Common myeloid progenitor, CD34-positive (primary cell): ENCODE results near the gene DNAH8.

Experiments
- CTCF ChIA-PET: fragments of 350-600 bp; sonication (Branson Sonifier 250); formaldehyde crosslinking; loops from one replicate; lab custom pipeline; 2021; ENCODE audit warnings: antibody characterized with exemption; lab: Charles Lee
- POLR2A ChIA-PET: fragments of 350-600 bp; sonication (Branson Sonifier 250); formaldehyde crosslinking; loops from one replicate; lab custom pipeline; 2021; ENCODE audit warnings: antibody characterized with exemption; lab: Charles Lee
- DNase-seq, 3 donors: peaks; one replicate each; pipeline versions ENCODE4 v3.0.0 to v3.0.0-alpha.2; 2013
- H3K27ac ChIP-seq, 2 experiments: 1 replicate in 1 of 2; 2 replicates in 1 of 2; pipeline ENCODE4 v1.7.0; 2013; ENCODE audit warnings: inconsistent platforms in 2 of 2, low read length in 2 of 2, mild to moderate bottlenecking in 2 of 2, low read depth in 1 of 2, moderate library complexity in 1 of 2; ENCODE audit not compliant: severe bottlenecking in 2 of 2, insufficient read depth in 1 of 2, poor library complexity in 1 of 2
- H3K27me3 ChIP-seq, 5 experiments: replicated peaks in 2 of 5; 1 replicate in 3 of 5; 2 replicates in 2 of 5; pipeline versions ENCODE4 v1.6.1 to v1.7.0; 2013; ENCODE audit warnings: low read length in 4 of 5, mild to moderate bottlenecking in 2 of 5, moderate library complexity in 2 of 5, inconsistent platforms in 1 of 5; ENCODE audit not compliant: insufficient read depth in 5 of 5, control insufficient read depth in 4 of 5
- H3K36me3 ChIP-seq, 4 experiments: 1 replicate in 2 of 4; 2 replicates in 2 of 4; pipeline versions ENCODE4 v1.6.1 to v1.7.0; 2013; ENCODE audit warnings: low read length in 3 of 4, control low read depth in 1 of 4, mild to moderate bottlenecking in 1 of 4; ENCODE audit not compliant: control insufficient read depth in 4 of 4, insufficient read depth in 4 of 4
- H3K4me1 ChIP-seq, 4 experiments: 1 replicate in 3 of 4; 2 replicates in 1 of 4; pipeline versions ENCODE4 v1.6.1 to v1.7.1; 2013; ENCODE audit warnings: low read length in 3 of 4, mild to moderate bottlenecking in 3 of 4, control low read depth in 1 of 4, inconsistent platforms in 1 of 4, moderate library complexity in 1 of 4; ENCODE audit not compliant: control insufficient read depth in 4 of 4, insufficient read depth in 4 of 4; ENCODE audit errors: control extremely low read depth in 1 of 4
- H3K4me3 ChIP-seq, 7 experiments: 1 replicate in 4 of 7; 2 replicates in 3 of 7; pipeline versions ENCODE4 v1.5.1 to v1.7.0; 2013; ENCODE audit warnings: mild to moderate bottlenecking in 7 of 7, low read length in 6 of 7, moderate library complexity in 6 of 7, inconsistent platforms in 2 of 7, low read depth in 2 of 7, control low read depth in 1 of 7; ENCODE audit not compliant: insufficient read depth in 4 of 7, control insufficient read depth in 1 of 7; ENCODE audit errors: extremely low read depth in 1 of 7
- H3K9me3 ChIP-seq, 5 experiments: 1 replicate in 4 of 5; 2 replicates in 1 of 5; pipeline versions ENCODE4 v1.6.1 to v1.7.1; 2013; ENCODE audit warnings: low read length in 4 of 5, mild to moderate bottlenecking in 2 of 5, inconsistent platforms in 1 of 5, low read depth in 1 of 5, moderate library complexity in 1 of 5; ENCODE audit not compliant: control insufficient read depth in 4 of 5, insufficient read depth in 2 of 5; ENCODE audit errors: control extremely low read depth in 1 of 5
- whole genome bisulfite sequencing: methylation state at CpG from one replicate; pipeline ENCODE4 v1.1.5; 2013; ENCODE audit not compliant: insufficient coverage; 5-methylcytosine and 5-hydroxymethylcytosine counted together

DNAH8 gene

GRCh38 chr6:39009476-39009875 lies 294.4 kb downstream of the DNAH8 start:
- Histone ChIP-seq H3K4me3 (no peak overlapping the region), H3K4me1 (no peaks in the 10 kb centered on the region), H3K27ac (no peak overlapping the region), H3K36me3 (no peaks in the 10 kb centered on the region), H3K27me3 (peaks cover 7 to 65% (median 20%) of the 10 kb centered on the region in 5 experiments), H3K9me3 (peaks cover 0 to 10% (median 0%) of the 10 kb centered on the region in 5 experiments)
- ChIA-PET POLR2A (no interaction called here), CTCF (interaction anchor here (0.7 to 1.3 kb wide), 5 partner anchors 13 to 82 kb away, joined by 3 to 5 read pairs (median 3); no protein-coding TSS in a partner anchor)
- WGBS: 67% methylated on average over 1 of the region's 1 CpG
- no peak for DNase-seq

GRCh38 chr6:39016839-39017546 lies 301.9 kb downstream of the DNAH8 start:
- H3K27me3 ChIP-seq: peaks cover 0 to 43% (median 5%) of the 10 kb centered on the region in 5 experiments
- H3K4me1 ChIP-seq: no peaks in the 10 kb centered on the region
- H3K9me3 ChIP-seq: peaks cover 0 to 9% (median 0%) of the 10 kb centered on the region in 5 experiments
- ChIA-PET CTCF (interaction anchor here (1.1 to 1.4 kb wide), 2 partner anchors 13 to 18 kb away, joined by 3 read pairs; no protein-coding TSS in a partner anchor), POLR2A (no interaction called here)
- WGBS: 98% methylated on average over 6 of the region's 7 CpGs
- H3K36me3 ChIP-seq: no peaks in the 10 kb centered on the region
- H3K4me3 ChIP-seq: no peak overlapping the region
- DNase-seq: no peak
- no peak overlapping the region for H3K27ac ChIP-seq

DNA sequence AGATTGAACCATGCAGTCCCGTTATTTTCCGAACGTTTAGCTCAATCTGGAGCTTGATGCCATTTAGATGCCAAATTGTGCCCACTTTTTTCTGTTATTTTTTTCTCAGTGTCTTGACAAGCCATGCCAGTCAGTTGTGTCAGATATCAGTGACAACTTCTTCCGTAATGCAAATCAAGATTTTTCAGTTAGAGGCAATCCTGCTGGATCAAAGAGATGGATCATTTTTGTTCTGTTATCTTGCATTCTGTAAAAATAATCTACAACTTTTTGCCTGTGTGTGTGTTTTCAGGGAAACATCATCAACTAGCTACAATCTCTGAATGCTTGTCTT lies 302.4 kb downstream of the DNAH8 start:
- CTCF ChIA-PET: interaction anchor here (1.1 to 1.4 kb wide), 2 partner anchors 12 to 18 kb away, joined by 3 read pairs; no protein-coding TSS in a partner anchor
- Histone ChIP-seq H3K36me3 (no peaks in the 10 kb centered on the region), H3K9me3 (peaks cover 0 to 9% (median 0%) of the 10 kb centered on the region in 5 experiments), H3K4me3 (no peak overlapping the region), H3K27ac (no peak overlapping the region), H3K4me1 (no peaks in the 10 kb centered on the region), H3K27me3 (peaks cover 0 to 37% (median 5%) of the 10 kb centered on the region in 5 experiments)
- WGBS: 83% methylated on average over 4 of the region's 4 CpGs
- POLR2A ChIA-PET: no interaction called here
- DNase-seq: no peak

DNA sequence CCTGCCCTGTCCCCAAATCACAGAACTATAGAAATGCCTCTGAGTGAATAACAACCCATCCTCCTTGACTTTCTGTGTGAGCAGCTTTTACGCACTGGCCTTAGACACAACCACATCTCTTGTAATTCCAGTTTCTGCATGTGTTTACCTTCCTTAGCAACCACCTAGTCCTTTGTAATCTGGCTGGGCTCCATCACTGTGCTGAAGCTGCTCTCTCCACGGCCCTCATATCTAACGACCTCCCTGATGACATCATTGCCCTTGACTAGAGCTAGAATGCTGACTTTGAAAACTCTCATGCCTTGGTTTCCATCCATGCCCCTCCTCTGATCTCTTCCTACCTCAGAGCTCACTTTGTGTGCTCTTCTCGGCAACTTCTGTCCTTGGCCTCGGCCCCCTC lies 303.0 kb downstream of the DNAH8 start:
- peak in 2 of 3 donors; percentile 49 to 59 for DNase-seq
- CTCF ChIA-PET: interaction anchor here (1.1 to 1.4 kb wide), 2 partner anchors 11 to 19 kb away, joined by 3 read pairs; no protein-coding TSS in a partner anchor
- POLR2A ChIA-PET: no interaction called here
- H3K36me3 ChIP-seq: no peaks in the 10 kb centered on the region
- peaks cover 0 to 36% (median 5%) of the 10 kb centered on the region in 5 experiments for H3K27me3 ChIP-seq
- H3K9me3 ChIP-seq: peaks cover 0 to 9% (median 0%) of the 10 kb centered on the region in 5 experiments
- WGBS: 85% methylated on average over 5 of the region's 5 CpGs
- H3K4me3 ChIP-seq: no peak overlapping the region
- H3K4me1 ChIP-seq: no peaks in the 10 kb centered on the region
- H3K27ac ChIP-seq: no peak overlapping the region

DNA sequence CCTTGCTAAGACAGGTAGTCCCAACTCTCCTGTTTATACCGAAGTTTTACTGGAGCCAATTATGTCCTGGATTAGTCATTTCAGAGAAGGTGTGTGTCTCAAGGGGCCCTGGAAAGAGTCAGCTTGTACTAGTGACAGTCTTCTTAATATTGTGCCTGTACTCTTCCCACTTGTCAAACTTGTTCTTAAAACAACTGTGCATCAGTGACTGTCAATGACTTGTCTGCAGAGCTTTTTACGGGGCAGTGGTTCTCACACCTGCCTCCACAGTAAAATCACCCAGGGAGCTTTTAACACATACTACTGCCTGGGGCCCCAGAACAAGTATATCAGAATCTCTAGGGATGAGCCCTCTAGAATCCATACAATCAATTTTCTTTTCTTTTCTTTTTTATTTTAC lies 305.0 kb downstream of the DNAH8 start:
- Histone ChIP-seq H3K4me1 (no peaks in the 10 kb centered on the region), H3K36me3 (no peaks in the 10 kb centered on the region), H3K9me3 (peaks cover 0 to 7% (median 0%) of the 10 kb centered on the region in 5 experiments), H3K4me3 (no peak overlapping the region), H3K27ac (no peak overlapping the region), H3K27me3 (peaks cover 2 to 43% (median 6%) of the 10 kb centered on the region in 5 experiments)
- no peak for DNase-seq
- ChIA-PET POLR2A (no interaction called here), CTCF (interaction anchor here (2.4 kb wide), 1 partner anchor 10 kb away, joined by 7 read pairs; no protein-coding TSS in a partner anchor)
- WGBS: 92% methylated on average over 2 of the region's 2 CpGs

- H3K36me3 ChIP-seq: no peaks in the 10 kb centered on the region
- H3K27ac ChIP-seq: no peak overlapping the region
- WGBS: 93% methylated on average over 2 of the region's 2 CpGs
- ChIA-PET CTCF (interaction anchor here (2.4 kb wide), 1 partner anchor 9 kb away, joined by 7 read pairs; no protein-coding TSS in a partner anchor), POLR2A (no interaction called here)
- no peaks in the 10 kb centered on the region for H3K9me3 ChIP-seq
- no peak overlapping the region for H3K4me3 ChIP-seq
- H3K27me3 ChIP-seq: peaks cover 2 to 48% (median 8%) of the 10 kb centered on the region in 5 experiments
- DNase-seq: no peak
- H3K4me1 ChIP-seq: no peaks in the 10 kb centered on the region
Measured at GRCh38 chr6:39021041-39021440, 305.9 kb downstream of the DNAH8 start.

DNA sequence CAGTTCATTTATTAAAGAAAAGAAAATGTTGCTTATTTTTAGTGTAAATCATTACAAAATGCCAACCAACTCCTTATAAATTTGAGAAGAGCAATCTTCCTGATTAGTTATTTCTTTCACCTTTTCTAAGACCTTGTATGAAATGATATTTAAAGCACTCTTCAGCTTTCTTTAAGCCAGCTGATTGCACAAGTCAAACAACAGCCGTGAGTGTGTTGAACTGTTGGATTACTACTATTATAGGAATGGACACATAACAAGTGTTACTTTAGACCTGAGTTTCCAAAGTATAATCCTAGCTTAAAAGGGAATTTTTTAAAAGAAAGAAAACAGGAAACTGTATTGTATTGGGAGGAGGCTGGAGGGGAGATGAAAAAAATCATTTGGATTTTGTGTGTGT lies 306.7 kb downstream of the DNAH8 start:
- Histone ChIP-seq H3K27ac (no peak overlapping the region), H3K27me3 (peaks cover 2 to 50% (median 9%) of the 10 kb centered on the region in 5 experiments), H3K9me3 (no peaks in the 10 kb centered on the region), H3K4me1 (no peaks in the 10 kb centered on the region), H3K4me3 (no peak overlapping the region), H3K36me3 (no peaks in the 10 kb centered on the region)
- ChIA-PET CTCF (interaction anchor here (1.1 to 2.4 kb wide), 5 partner anchors 8 to 67 kb away, joined by 3 to 7 read pairs (median 3); no protein-coding TSS in a partner anchor), POLR2A (no interaction called here)
- WGBS: no CpG with 5 or more reads among the region's 1 CpG
- no peak for DNase-seq
